Measurements from ENCODE around the gene SPIRE1.

Gene SPIRE1

DNA sequence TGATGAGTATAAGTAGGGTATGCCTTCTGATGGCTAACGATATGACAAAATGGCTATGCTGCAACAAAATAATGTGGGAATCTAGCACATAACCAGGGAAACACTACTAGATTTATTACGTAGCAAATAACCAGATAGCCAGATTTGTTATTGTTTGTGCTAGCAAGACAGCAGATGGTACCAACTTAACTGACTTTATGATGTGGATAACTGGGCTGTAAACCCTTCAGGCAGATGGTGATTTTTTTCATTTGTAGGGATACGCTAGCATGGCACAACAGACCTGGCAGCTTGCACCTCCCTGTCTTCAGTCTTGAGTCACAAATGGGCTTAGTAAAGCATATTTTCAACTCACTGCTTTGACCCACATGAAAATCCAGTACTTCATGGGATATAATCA lies 201.5 kb downstream of the SPIRE1 start:
- H3K9ac ChIP-seq, result no peak overlapping the region
- no peaks in the 10 kb centered on the region for H3K9me3 ChIP-seq
- peaks cover 15% of the 10 kb centered on the region for H3K4me1 ChIP-seq
- H3K36me3 ChIP-seq, result no peaks in the 10 kb centered on the region
- H3K27ac ChIP-seq, result no peak overlapping the region
- H3K4me3 ChIP-seq, result no peak overlapping the region
- H3K27me3 ChIP-seq, result no peaks in the 10 kb centered on the region
- H3K4me2 ChIP-seq, result no peak overlapping the region
- TF ChIP-seq Cebpa-rat (IDR thresholded peaks at IDR 0.05), result no peak
- no peaks in the 10 kb centered on the region for H4K20me1 ChIP-seq

DNA sequence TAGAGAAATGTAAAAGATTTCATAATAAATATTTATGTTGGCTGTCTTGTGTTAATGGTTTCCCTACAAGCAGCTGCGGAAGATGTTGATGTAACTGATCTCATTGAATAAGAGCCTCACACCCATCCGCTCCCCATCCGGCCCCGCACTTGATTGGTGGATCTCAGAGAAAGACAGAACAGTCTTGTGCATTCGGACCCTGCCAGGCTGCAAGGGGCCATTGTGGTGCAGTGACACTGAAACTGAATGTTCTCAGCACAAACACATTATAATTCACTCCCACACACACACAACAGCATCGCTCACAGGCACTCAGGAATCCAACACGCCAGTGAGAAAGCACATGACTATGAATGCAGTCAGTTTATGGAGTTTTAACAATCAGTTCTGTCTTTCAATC lies 202.4 kb downstream of the SPIRE1 start:
- Histone ChIP-seq H3K4me3 (no peak overlapping the region), H3K4me2 (no peak overlapping the region), H3K4me1 (peaks cover 9% of the 10 kb centered on the region), H3K36me3 (no peaks in the 10 kb centered on the region), H3K27me3 (no peaks in the 10 kb centered on the region), H3K27ac (no peak overlapping the region), H3K9ac (no peak overlapping the region), H4K20me1 (no peaks in the 10 kb centered on the region), H3K9me3 (no peaks in the 10 kb centered on the region)
- TF ChIP-seq Cebpa-rat (IDR thresholded peaks at IDR 0.05), result no peak

DNA sequence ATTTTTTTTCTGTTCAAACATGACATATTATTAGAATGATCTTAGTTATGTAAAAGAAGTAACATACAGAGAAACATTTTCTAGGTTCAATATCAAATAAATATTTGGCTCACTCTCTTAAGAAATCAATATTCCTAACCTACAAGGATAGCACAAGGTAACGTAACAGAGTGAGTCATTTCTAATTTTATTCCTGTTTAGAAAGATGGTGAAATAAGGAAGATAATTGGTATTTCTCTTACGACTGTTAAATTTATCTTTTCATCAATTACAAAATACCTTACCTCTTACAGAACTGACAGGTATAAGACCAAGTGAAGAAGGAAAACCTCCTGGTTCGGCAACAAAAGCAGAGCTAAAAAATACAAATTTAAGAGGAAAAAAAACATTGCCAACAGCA lies 205.1 kb downstream of the SPIRE1 start:
- Histone ChIP-seq H3K4me3 (no peak overlapping the region), H3K27ac (no peak overlapping the region), H3K9ac (no peak overlapping the region), H3K36me3 (no peaks in the 10 kb centered on the region), H4K20me1 (no peaks in the 10 kb centered on the region), H3K27me3 (no peaks in the 10 kb centered on the region), H3K9me3 (no peaks in the 10 kb centered on the region), H3K4me1 (no peaks in the 10 kb centered on the region), H3K4me2 (no peak overlapping the region)
- TF ChIP-seq Cebpa-rat (IDR thresholded peaks at IDR 0.05), result no peak

DNA sequence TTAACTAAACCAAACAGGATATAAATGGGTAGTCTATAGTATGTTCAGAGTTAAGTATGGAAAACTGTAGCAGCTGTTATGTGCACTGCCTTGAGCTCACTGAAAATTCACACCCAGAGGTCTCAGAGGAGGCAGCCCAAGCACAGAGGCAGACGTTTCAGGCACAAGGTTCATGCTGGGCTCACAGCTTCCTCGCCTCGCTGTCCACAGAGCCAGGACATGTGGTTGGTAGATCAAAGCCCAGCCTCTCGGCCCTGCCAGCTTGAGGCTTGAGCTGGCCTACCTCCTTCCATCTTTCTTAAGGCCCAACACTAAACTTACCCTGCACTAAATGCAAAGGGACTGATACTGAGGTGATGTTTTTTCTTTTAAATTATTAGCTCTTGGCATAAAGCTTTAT lies 206.5 kb downstream of the SPIRE1 start:
- Histone ChIP-seq H3K4me3 (no peak overlapping the region), H3K9me3 (no peaks in the 10 kb centered on the region), H3K9ac (no peak overlapping the region), H3K27me3 (no peaks in the 10 kb centered on the region), H3K36me3 (no peaks in the 10 kb centered on the region), H4K20me1 (no peaks in the 10 kb centered on the region), H3K4me1 (no peaks in the 10 kb centered on the region), H3K4me2 (no peak overlapping the region), H3K27ac (no peak overlapping the region)
- TF ChIP-seq Cebpa-rat (IDR thresholded peaks at IDR 0.05), result no peak

DNA sequence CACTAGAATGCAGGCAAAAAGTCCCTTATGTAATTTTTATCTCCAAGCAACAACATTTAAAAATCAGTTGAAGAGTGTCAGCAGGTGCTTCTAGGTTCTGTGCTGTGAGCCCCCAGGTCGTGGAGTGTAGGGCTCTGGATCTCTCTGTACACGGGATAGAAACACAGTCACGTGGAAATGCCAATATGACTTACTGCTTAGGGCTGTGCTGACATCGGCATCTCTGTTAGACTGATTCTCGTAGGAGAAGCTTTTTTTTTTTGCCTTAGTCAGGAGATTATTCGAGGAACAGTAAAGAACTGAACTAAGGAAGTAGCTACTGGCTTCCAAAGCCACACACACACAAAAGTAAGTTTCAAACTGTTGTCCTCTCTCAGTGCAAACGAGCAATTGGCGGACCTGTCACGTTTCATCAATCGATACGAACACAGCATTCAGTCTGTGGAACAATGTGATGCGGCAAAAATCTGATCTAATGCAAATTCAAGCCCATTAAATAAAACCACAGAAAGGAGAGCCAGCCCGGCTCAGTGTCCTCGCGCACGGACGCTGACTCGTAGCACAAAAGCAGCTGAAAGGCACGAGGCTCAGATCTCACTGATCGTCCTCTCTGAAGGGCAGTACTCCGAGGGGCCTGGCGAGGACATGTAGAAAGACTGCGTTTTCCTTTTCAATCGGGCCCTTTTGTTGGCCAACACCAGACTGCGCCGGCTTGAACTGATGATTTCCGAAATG lies 208.7 kb downstream of the SPIRE1 start:
- no peaks in the 10 kb centered on the region for H3K27me3 ChIP-seq
- H3K36me3 ChIP-seq, result peaks cover 12% of the 10 kb centered on the region; the same call in 1 of the 2 replicates
- no peak overlapping the region for H3K4me2 ChIP-seq
- H3K4me1 ChIP-seq, result no peaks in the 10 kb centered on the region
- no peak overlapping the region for H3K27ac ChIP-seq
- no peak for TF ChIP-seq Cebpa-rat (IDR thresholded peaks at IDR 0.05)
- H3K4me3 ChIP-seq, result no peak overlapping the region
- H4K20me1 ChIP-seq, result no peaks in the 10 kb centered on the region
- H3K9ac ChIP-seq, result no peak overlapping the region
- H3K9me3 ChIP-seq, result peaks cover 8% of the 10 kb centered on the region

DNA sequence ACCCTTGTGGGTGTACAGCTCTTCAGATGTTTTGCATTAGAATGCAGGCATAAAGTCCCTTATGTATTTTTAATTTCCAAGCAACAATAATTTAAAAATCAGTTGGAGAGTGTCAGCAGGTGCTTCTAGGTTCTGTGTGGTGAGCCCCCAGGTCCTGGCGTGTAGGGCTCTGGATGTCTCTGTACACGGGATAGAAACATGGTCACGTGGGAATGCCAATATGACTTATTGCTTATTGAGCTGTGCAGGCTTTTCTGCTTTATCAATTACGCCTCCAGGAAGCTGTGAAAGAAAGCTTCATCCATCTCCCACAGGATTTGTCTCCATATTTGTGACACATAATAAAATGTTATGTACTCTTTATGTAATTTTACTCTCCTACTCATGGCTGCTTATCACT lies 212.4 kb downstream of the SPIRE1 start:
- Histone ChIP-seq H3K36me3 (peaks cover 42% of the 10 kb centered on the region), H3K27me3 (no peaks in the 10 kb centered on the region), H3K4me3 (no peak overlapping the region), H3K9ac (no peak overlapping the region), H3K4me1 (no peaks in the 10 kb centered on the region), H3K9me3 (peaks cover 31% of the 10 kb centered on the region), H3K4me2 (no peak overlapping the region), H4K20me1 (no peaks in the 10 kb centered on the region), H3K27ac (no peak overlapping the region)
- TF ChIP-seq Cebpa-rat (IDR thresholded peaks at IDR 0.05), result no peak

DNA sequence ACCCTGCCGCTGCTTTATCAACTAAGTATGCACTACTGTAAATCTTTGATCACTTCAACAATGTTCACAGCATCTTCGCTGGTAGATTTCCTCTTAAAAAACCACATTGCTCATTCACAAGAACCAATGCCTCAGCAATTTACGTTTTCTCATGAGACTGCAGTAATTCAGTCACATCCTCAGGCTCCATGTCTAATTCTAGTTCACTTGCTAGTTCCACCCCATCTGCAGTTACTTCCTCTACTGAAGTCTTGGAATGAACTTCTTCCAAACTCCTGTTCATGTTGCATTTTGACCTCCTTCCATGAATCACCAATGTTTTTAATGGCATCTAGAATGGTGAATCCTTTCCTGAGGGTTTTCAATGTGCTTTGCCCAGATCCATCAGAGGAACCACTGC lies 214.4 kb downstream of the SPIRE1 start:
- no peak for TF ChIP-seq Cebpa-rat (IDR thresholded peaks at IDR 0.05)
- Histone ChIP-seq H3K36me3 (peaks cover 53% of the 10 kb centered on the region), H3K9ac (no peak overlapping the region), H3K9me3 (peaks cover 31% of the 10 kb centered on the region), H3K4me2 (no peak overlapping the region), H3K27ac (no peak overlapping the region), H3K27me3 (no peaks in the 10 kb centered on the region), H3K4me1 (no peaks in the 10 kb centered on the region), H4K20me1 (no peaks in the 10 kb centered on the region), H3K4me3 (no peak overlapping the region)

DNA sequence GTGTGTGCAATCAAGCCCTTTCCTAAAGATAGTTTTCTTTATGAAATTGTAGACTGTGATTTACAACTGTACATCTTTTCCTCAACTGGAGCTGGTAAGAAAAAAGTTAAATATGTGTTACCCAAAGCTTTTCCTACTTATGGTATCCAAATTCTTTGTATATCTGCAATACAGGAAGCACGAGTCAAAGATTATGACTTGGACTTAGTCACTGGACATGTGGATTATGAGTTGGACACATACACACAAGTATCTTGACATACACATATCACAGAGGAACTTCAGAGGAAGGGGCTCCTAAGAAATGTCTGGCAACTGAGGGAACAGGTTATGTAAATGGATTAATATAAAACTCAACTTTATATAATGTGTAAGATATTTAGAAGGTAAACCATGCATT lies 215.0 kb downstream of the SPIRE1 start:
- H3K4me1 ChIP-seq, result no peaks in the 10 kb centered on the region

DNA sequence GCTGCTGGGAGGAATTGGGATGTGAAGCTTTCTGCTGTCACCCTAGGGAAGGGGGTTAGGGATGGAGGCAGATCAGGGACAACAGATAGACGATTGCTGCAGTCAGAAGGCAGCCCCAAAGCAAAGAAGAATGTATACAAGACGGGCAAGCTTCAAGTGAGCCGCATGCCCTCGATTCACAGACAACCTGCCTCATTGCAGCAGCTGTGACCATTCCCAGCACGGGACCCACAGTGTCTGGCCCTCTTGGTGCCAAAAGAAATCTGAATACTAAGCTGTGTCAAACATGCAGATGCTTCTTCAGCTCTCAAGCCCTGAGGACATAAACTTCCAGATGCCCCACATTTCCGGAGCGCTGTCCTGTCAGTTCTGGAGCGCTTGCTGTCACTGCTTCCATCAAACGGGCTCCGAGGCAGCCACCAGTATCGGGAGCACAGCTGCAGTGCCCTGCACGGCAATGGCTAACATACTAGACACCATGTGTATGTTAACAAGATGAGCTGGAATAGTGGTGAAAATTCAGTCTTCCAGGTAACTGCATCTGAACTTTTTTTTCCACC lies 216.4 kb downstream of the SPIRE1 start:
- Histone ChIP-seq H3K27me3 (no peaks in the 10 kb centered on the region), H3K27ac (no peak overlapping the region), H3K4me1 (no peaks in the 10 kb centered on the region), H4K20me1 (no peaks in the 10 kb centered on the region), H3K36me3 (peaks cover 70% of the 10 kb centered on the region), H3K9ac (no peak overlapping the region), H3K9me3 (peaks cover 31% of the 10 kb centered on the region), H3K4me2 (no peak overlapping the region), H3K4me3 (no peak overlapping the region)
- no peak for TF ChIP-seq Cebpa-rat (IDR thresholded peaks at IDR 0.05)

More for the DNA sequence above, 215.0 kb downstream of the SPIRE1 start:
- Histone ChIP-seq H3K27ac (no peak overlapping the region), H3K27me3 (no peaks in the 10 kb centered on the region), H3K9ac (no peak overlapping the region), H4K20me1 (no peaks in the 10 kb centered on the region), H3K36me3 (peaks cover 58% of the 10 kb centered on the region), H3K4me2 (no peak overlapping the region), H3K9me3 (peaks cover 31% of the 10 kb centered on the region), H3K4me3 (no peak overlapping the region)
- no peak for TF ChIP-seq Cebpa-rat (IDR thresholded peaks at IDR 0.05)

DNA sequence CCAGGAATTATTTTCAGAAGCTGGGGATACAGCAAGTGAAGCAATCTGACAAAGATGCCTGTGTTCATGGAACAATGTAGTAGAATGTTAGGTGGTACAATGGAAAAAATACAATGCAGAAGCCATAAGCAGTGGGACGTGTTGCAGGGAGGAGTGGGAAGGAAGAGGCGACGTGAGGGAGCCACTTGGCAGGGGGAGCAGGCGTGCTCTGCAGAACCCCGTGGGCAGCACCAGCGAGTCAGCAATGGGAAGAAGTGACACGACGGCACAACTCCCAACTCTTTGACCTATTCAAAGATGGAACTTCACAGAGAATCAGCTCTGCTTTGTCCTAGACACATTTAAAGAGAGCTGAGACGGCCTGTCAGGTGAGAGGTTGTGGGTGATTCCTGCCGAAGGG lies 219.7 kb downstream of the SPIRE1 start:
- Histone ChIP-seq H3K9ac (no peak overlapping the region), H3K27ac (no peak overlapping the region), H3K27me3 (no peaks in the 10 kb centered on the region), H3K4me1 (no peaks in the 10 kb centered on the region), H4K20me1 (no peaks in the 10 kb centered on the region), H3K4me3 (no peak overlapping the region), H3K9me3 (peaks cover 13% of the 10 kb centered on the region), H3K4me2 (no peak overlapping the region), H3K36me3 (peaks cover 80% of the 10 kb centered on the region)
- TF ChIP-seq Cebpa-rat (IDR thresholded peaks at IDR 0.05), result no peak

Measured in BLaER1 (cell line).